ENCODE results near the gene SPATA24. TPM values are rescaled to one million over a fixed set of nuclear protein-coding genes. Genes with fewer than 3 reads are reported as not detected.

SPATA24 gene
- total RNA-seq, 1 experiment from 2014 or later, result 13.0 TPM

DNA sequence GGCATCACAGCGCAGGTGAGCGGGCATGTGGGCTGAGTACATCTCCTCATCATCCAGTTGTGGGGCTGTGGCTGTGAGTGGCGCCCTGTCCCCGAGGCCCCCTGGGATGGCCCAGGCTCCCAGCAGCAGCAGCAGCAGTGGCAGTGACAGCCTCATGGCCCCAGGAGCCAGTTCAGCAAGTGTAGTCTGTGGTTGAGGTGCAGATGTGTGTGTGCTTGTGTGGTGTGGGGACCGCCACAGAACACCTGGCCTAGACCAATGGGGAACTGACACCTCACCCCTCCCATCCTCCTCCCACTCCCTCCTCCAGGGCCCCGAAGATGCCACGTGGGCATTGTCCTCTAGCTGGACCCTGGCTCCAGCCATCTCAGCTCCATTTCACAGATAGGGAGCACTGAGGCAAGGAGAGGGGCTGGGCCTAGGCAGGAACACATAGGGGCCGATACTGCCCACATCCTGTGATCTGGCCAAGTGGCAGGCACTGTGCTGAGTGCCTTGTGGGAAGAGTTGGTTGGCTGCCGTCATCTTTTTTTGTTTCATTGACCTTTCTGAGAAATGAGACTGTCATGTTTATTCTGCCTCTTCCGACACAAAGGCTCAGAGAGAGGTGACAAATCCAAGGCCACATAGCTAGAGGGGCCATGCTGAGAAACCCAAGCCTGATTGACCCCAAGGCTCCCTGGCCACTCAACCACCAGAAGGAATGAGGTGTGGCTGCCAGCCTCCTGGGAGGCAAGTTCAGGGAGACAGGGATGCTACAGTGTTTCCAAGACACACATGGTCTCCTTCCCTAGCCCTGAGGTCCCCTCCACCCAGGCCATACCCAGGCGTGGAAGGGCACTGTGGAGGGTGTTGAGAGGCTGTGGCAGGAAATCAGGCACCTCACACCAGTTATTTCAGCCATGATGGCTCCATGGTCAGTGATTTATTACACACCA lies 13.9 kb downstream of the SPATA24 start, which contains the start of gene MZB1:
MZB1 (minus strand) TSS at position 213 of the 938 bp plus-strand sequence; CDS start at position 156, 57 bp downstream.
- no peak within 1 kb of the TSS for H3K23ac ChIP-seq (ENCODE audit: insufficient read length, low read depth, low read length)
- no peak within 1 kb of the TSS for H3K14ac ChIP-seq (ENCODE audit: insufficient read depth, low read length)
- peaks cover 26% of the 10 kb centered on the region for H3K27me3 Mint-ChIP-seq (ENCODE audit: low read depth)
- no peak within 1 kb of the TSS for H4K91ac ChIP-seq (ENCODE audit: insufficient read length, low read depth, low read length)
- H3K79me2 ChIP-seq (ENCODE audit: insufficient read depth, low read length), result no peaks in the 10 kb centered on the region
- no peak within 1 kb of the TSS for H2BK15ac ChIP-seq (ENCODE audit: low read depth, low read length)
- peaks cover 2% of the 10 kb centered on the region for H4K20me1 ChIP-seq (ENCODE audit: control insufficient read depth, insufficient read depth, insufficient read length)
- peaks cover 3% of the 10 kb centered on the region; the same call in 1 of the 2 replicates for H3K4me1 ChIP-seq (ENCODE audit: insufficient read depth, low read length)
- no peak within 1 kb of the TSS for H4K5ac ChIP-seq (ENCODE audit: insufficient read length, low read depth, low read length)
- no peak for DNase-seq
- no peaks in the 10 kb centered on the region for H3K9me3 Mint-ChIP-seq
- no peak within 1 kb of the TSS for H2AK5ac ChIP-seq (ENCODE audit: insufficient read length, low read length)
- no peak within 1 kb of the TSS for H3K4me2 ChIP-seq (ENCODE audit: insufficient read depth, insufficient read length, low read length)
- H3K9ac ChIP-seq (ENCODE audit: extremely low read depth, insufficient read length, low read length), result no peak within 1 kb of the TSS
- H3K36me3 Mint-ChIP-seq (ENCODE audit: insufficient read depth in 1 of 3, low read depth in 3 of 3), result no peaks in the 10 kb centered on the region; a peak in 1 of 7 replicates
- TF ChIP-seq, protein P1, sequence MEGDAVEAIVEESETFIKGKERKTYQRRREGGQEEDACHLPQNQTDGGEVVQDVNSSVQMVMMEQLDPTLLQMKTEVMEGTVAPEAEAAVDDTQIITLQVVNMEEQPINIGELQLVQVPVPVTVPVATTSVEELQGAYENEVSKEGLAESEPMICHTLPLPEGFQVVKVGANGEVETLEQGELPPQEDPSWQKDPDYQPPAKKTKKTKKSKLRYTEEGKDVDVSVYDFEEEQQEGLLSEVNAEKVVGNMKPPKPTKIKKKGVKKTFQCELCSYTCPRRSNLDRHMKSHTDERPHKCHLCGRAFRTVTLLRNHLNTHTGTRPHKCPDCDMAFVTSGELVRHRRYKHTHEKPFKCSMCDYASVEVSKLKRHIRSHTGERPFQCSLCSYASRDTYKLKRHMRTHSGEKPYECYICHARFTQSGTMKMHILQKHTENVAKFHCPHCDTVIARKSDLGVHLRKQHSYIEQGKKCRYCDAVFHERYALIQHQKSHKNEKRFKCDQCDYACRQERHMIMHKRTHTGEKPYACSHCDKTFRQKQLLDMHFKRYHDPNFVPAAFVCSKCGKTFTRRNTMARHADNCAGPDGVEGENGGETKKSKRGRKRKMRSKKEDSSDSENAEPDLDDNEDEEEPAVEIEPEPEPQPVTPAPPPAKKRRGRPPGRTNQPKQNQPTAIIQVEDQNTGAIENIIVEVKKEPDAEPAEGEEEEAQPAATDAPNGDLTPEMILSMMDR (conservative IDR thresholded peaks at IDR 0.05), result no peak
- H3K27ac Mint-ChIP-seq, result peak within 1 kb of the TSS in 2 of 3 experiments; percentile 59 to 81; a peak in 2 of 7 replicates
- no peak within 1 kb of the TSS for H2BK12ac ChIP-seq (ENCODE audit: insufficient read length, low read depth, low read length)
- H3K4me3 Mint-ChIP-seq, result no peak within 1 kb of the TSS; a peak in 1 of 5 replicates
- no peaks in the 10 kb centered on the region for H3K9me3 ChIP-seq (ENCODE audit: control insufficient read depth, low read depth, low read length)
- WGBS (ENCODE audit: extremely low coverage, insufficient read length, low lambda C conversion rate), result no CpG with 5 or more reads among the region's 11 CpGs
- H3K27ac ChIP-seq (ENCODE audit: insufficient read length, low read depth, low read length), result no peak within 1 kb of the TSS
- no peak within 1 kb of the TSS for H2BK5ac ChIP-seq (ENCODE audit: insufficient read length, low read length)
- H2AFZ ChIP-seq (ENCODE audit: low read length), result no peak within 1 kb of the TSS
- no peak within 1 kb of the TSS for H2BK120ac ChIP-seq (ENCODE audit: low read depth, low read length, poor library complexity, severe bottlenecking)
- H3K27me3 ChIP-seq (ENCODE audit: insufficient read depth, low read length), result peaks cover 8% of the 10 kb centered on the region
- H3K56ac ChIP-seq (ENCODE audit: insufficient read length, low read depth, low read length), result no peak within 1 kb of the TSS
- peaks cover 12 to 37% of the 10 kb centered on the region in 2 experiments for H3K4me1 Mint-ChIP-seq
- H4K8ac ChIP-seq (replicated peaks; ENCODE audit: insufficient read length, low read depth, low read length), result no peak within 1 kb of the TSS
- no peak within 1 kb of the TSS for H2BK20ac ChIP-seq (ENCODE audit: low read depth, low read length, poor library complexity, severe bottlenecking)
- no peaks in the 10 kb centered on the region for H3K79me1 ChIP-seq (ENCODE audit: insufficient read depth, low read depth, low read length, poor library complexity, severe bottlenecking)
- no peak within 1 kb of the TSS for H3K4ac ChIP-seq (ENCODE audit: low read depth, low read length)
- no peak within 1 kb of the TSS for H3T11ph ChIP-seq (ENCODE audit: low read length)
- no peak within 1 kb of the TSS for H3K18ac ChIP-seq (ENCODE audit: insufficient read length, low read depth, low read length)
- H3K23me2 ChIP-seq (ENCODE audit: insufficient read length, low read depth, low read length, poor library complexity, severe bottlenecking), result peaks cover 22% of the 10 kb centered on the region
